Gastrocnemius medialis (tissue), 4 donors: ENCODE measurements around the gene SPATA21. TPM values are rescaled to one million over a fixed set of nuclear protein-coding genes. Genes with fewer than 3 reads are reported as not detected.

Experiments
- ATAC-seq, 2 donors: fragments of 150-250 bp; one replicate each; pipeline ENCODE4 v1.9.1; 2016
- DNase-seq, 2 donors: peaks; one replicate each; pipeline ENCODE4 v3.0.0-alpha.2; 2019
- H3K27ac ChIP-seq, 4 donors: fragments of 200-600 bp; sonication (generic); 1 replicate in 1 of 4; 2 replicates in 3 of 4; pipeline ENCODE4 v1.5.1; 2016 to 2018; ENCODE audit warnings: mild to moderate bottlenecking in 2 of 4, moderate library complexity in 1 of 4
- H3K27me3 ChIP-seq, 3 donors: fragments of 200-600 bp; sonication (generic) in 2 of 3; 1 replicate in 1 of 3; 2 replicates in 2 of 3; pipeline versions ENCODE4 v1.5.1 to v1.6.0; 2016 to 2019; ENCODE audit warnings: mild to moderate bottlenecking in 1 of 3, moderate library complexity in 1 of 3
- H3K36me3 ChIP-seq, 2 donors: fragments of 200-600 bp; sonication (generic) in 1 of 2; one replicate each; pipeline ENCODE4 v1.5.1; 2017 to 2018
- H3K4me1 ChIP-seq, 2 donors: fragments of 200-600 bp; sonication (generic) in 1 of 2; one replicate each; pipeline ENCODE4 v1.5.1; 2016 to 2017; ENCODE audit warnings: mild to moderate bottlenecking in 2 of 2
- H3K4me3 ChIP-seq, 4 donors: fragments of 200-600 bp; sonication (generic) in 3 of 4; 1 replicate in 1 of 4; 2 replicates in 3 of 4; pipeline ENCODE4 v1.5.1; 2016 to 2019; ENCODE audit warnings: mild to moderate bottlenecking in 2 of 4
- H3K9me3 ChIP-seq, 3 donors: fragments of 200-600 bp; sonication (generic) in 2 of 3; 1 replicate in 1 of 3; 2 replicates in 2 of 3; pipeline ENCODE4 v1.5.1; 2016 to 2019
- CTCF ChIP-seq, 5 experiments: fragments of 450-650 bp in 3 of 5; fragments of 200-600 bp in 2 of 5; sonication (generic) in 2 of 5; IDR thresholded peaks in 4 of 5; conservative IDR thresholded peaks in 1 of 5; 1 replicate in 4 of 5; 2 replicates in 1 of 5; pipeline ENCODE4 v1.5.1; 2016 to 2019; ENCODE audit warnings: antibody characterized with exemption in 5 of 5, mild to moderate bottlenecking in 3 of 5, moderate library complexity in 3 of 5
- POLR2A ChIP-seq, 2 donors: fragments of 450-650 bp; IDR thresholded peaks; one replicate each; pipeline ENCODE4 v1.6.1; 2017; ENCODE audit warnings: antibody characterized with exemption in 2 of 2, mild to moderate bottlenecking in 2 of 2, moderate library complexity in 2 of 2
- in situ Hi-C, 4 donors: fragments of 200-750 bp; cut with MboI; loops; one replicate each; pipeline versions ENCODE4 v1.15.0 to v1.8.0; 2017; ENCODE audit warnings: low sequenced_read_pairs in 4 of 4
- intact Hi-C: fragments of 100-400 bp; cut with DNase I; formaldehyde crosslinking; loops from one replicate; pipeline ENCODE4 v1.15.1; 2023; ENCODE audit warnings: low total_unique reads
- total RNA-seq, 4 donors: library from RNA; depleted of rRNA; stranded (reverse); fragments of >200 nt; gene quantifications; one replicate each; pipeline versions ENCODE4 v1.1.0 to v1.2.3, GENCODE V29; 2016

The SPATA21 gene
- total RNA-seq, 4 donors from 2014 or later, result not detected

- Histone ChIP-seq H3K4me3 (no peak overlapping the region), H3K27ac (peak overlapping the region; percentile 19 to 61 (median 40)), H3K36me3 (peaks cover 0 to 30% of the 10 kb centered on the region in 2 donors), H3K4me1 (peaks cover 73% of the 10 kb centered on the region in 2 donors), H3K9me3 (no peaks in the 10 kb centered on the region), H3K27me3 (no peaks in the 10 kb centered on the region)
- ATAC-seq (peak in 1 of 2 donors; percentile 27), DNase-seq (no peak)
- intact Hi-C loops (loop anchor here (5.0 kb wide), 1 partner anchor 51 kb away; the partner anchor contains the start of gene NECAP2), in situ Hi-C loops (no loop called here)
- TF ChIP-seq CTCF (IDR thresholded peaks at IDR 0.05 in 4 of 5, conservative IDR thresholded peaks at IDR 0.05 in 1 of 5) (no peak), POLR2A (IDR thresholded peaks at IDR 0.05) (no peak)
Observed at GRCh38 chr1:16391411-16391810, 45.8 kb downstream of the SPATA21 start.

GRCh38 chr1:16387201-16388188 lies 49.7 kb downstream of the SPATA21 start:
- in situ Hi-C loops, result no loop called here
- Histone ChIP-seq H3K36me3 (no peaks in the 10 kb centered on the region), H3K27me3 (no peaks in the 10 kb centered on the region), H3K9me3 (no peaks in the 10 kb centered on the region), H3K4me3 (peak overlapping the region; percentile 31 to 54 (median 38)), H3K4me1 (peaks cover 82 to 84% of the 10 kb centered on the region in 2 donors), H3K27ac (peak overlapping the region; percentile 77 to 89 (median 87))
- no peak for TF ChIP-seq POLR2A (IDR thresholded peaks at IDR 0.05)
- no peak for TF ChIP-seq CTCF (IDR thresholded peaks at IDR 0.05 in 4 of 5, conservative IDR thresholded peaks at IDR 0.05 in 1 of 5)
- no peak for DNase-seq
- intact Hi-C loops, result no loop called here
- no peak for ATAC-seq

- Histone ChIP-seq H3K9me3 (no peaks in the 10 kb centered on the region), H3K27me3 (no peaks in the 10 kb centered on the region), H3K4me1 (peaks cover 73 to 75% of the 10 kb centered on the region in 2 donors), H3K27ac (peak overlapping the region; percentile 77 to 89 (median 87)), H3K36me3 (no peaks in the 10 kb centered on the region), H3K4me3 (peak overlapping the region; percentile 31 to 54 (median 38))
- ATAC-seq (peak; percentile 91 to 97), DNase-seq (peak; percentile 74 to 85)
- TF ChIP-seq CTCF (IDR thresholded peaks at IDR 0.05 in 4 of 5, conservative IDR thresholded peaks at IDR 0.05 in 1 of 5) (no peak), POLR2A (IDR thresholded peaks at IDR 0.05) (no peak)
- in situ Hi-C loops, result no loop called here
- intact Hi-C loops, result no loop called here
Observed at GRCh38 chr1:16386454-16387113, 50.6 kb downstream of the SPATA21 start.

GRCh38 chr1:16385659-16386453 lies 51.4 kb downstream of the SPATA21 start:
- H3K36me3 ChIP-seq, result no peaks in the 10 kb centered on the region
- TF ChIP-seq CTCF (IDR thresholded peaks at IDR 0.05 in 4 of 5, conservative IDR thresholded peaks at IDR 0.05 in 1 of 5), result no peak
- TF ChIP-seq POLR2A (IDR thresholded peaks at IDR 0.05), result no peak
- ATAC-seq (peak; percentile 28 to 51), DNase-seq (peak in 1 of 2 donors; percentile 39)
- H3K4me3 ChIP-seq, result peak overlapping the region in 1 of 4 donors; percentile 2
- H3K4me1 ChIP-seq, result peaks cover 66 to 67% of the 10 kb centered on the region in 2 donors
- no peaks in the 10 kb centered on the region for H3K27me3 ChIP-seq
- H3K9me3 ChIP-seq, result no peaks in the 10 kb centered on the region
- in situ Hi-C loops, result no loop called here
- peak overlapping the region; percentile 77 to 89 (median 87) for H3K27ac ChIP-seq
- intact Hi-C loops, result no loop called here
